ENCODE results near the gene DENND1A.
"Not testable (repeated sequence)": the region's sequence is repeated elsewhere in the genome, so short reads cannot be mapped to it uniquely, and the experiment has no call there.

DENND1A gene

DNA sequence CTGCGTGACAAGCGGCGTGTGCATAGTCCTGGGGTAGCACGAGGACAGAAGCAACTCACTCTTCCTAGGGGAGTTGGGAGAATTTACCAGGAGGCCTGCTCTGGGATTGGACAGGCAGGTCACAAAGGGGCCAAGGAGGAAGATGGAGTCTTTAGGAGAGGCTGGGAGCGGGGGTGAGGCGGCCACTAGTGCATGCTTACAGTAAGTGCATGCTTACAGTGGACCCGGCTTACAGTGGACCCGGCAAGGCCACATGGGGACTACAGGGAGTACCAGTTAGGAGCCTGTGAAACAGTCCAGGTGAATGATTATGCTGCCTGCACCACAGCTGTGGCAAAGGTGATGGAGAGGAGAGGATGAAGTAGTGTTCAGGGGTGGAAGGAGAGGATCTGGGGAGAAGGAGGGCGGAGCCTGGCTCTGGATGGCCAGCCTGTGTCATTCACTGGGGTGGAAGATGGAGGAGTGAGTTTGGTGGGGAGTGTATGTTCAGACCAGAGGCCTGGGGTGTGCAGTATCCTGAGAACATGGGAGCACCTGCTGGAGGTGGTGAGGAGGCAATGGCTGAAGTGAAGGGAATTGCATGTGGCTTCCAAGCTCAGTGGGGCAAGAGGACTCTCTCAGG lies 495.2 kb downstream of the DENND1A start:
- Histone ChIP-seq H3K14ac (ENCODE audit: low read length) (peak overlapping the region; percentile 97), H3K4ac (ENCODE audit: low read length) (no peak overlapping the region), H2BK5ac (ENCODE audit: low read length) (peak overlapping the region; percentile 62), H2BK15ac (ENCODE audit: low read length) (peak overlapping the region; percentile 40), H2AK5ac (ENCODE audit: low read depth, low read length) (peak overlapping the region; percentile 41), H3K4me3 (ENCODE audit: low read length in 2 of 2) (no peak overlapping the region), H3K4me2 (ENCODE audit: insufficient read depth, low read length, poor library complexity, severe bottlenecking) (no peak overlapping the region), H3K79me1 (ENCODE audit: low read depth, low read length) (no peaks in the 10 kb centered on the region), H3K27ac (replicated peaks; ENCODE audit: low read length) (no peak overlapping the region), H3K27me3 (ENCODE audit: control insufficient read depth in 3 of 3, insufficient read depth in 3 of 3, low read depth in 1 of 3, low read length in 3 of 3) (no peaks in the 10 kb centered on the region), H2BK120ac (ENCODE audit: low read depth, low read length) (no peak overlapping the region), H3K4me1 (ENCODE audit: control insufficient read depth in 2 of 2, insufficient read depth in 1 of 2, low read depth in 1 of 2, low read length in 2 of 2) (peaks cover 29 to 40% of the 10 kb centered on the region in 2 donors), H3K9me3 (replicated peaks in 1 of 2; ENCODE audit: control insufficient read depth in 2 of 2, insufficient read depth in 1 of 2, low read depth in 1 of 2, low read length in 2 of 2) (no peaks in the 10 kb centered on the region), H3K9ac (ENCODE audit: low read depth, low read length, poor library complexity) (no peak overlapping the region), H4K91ac (ENCODE audit: low read depth, low read length, poor library complexity) (peak overlapping the region; percentile 59), H3K23ac (ENCODE audit: low read depth, low read length, poor library complexity) (no peak overlapping the region), H3K18ac (ENCODE audit: low read length) (peak overlapping the region; percentile 83), H4K8ac (ENCODE audit: low read depth, low read length) (no peak overlapping the region), H2AFZ (ENCODE audit: low read length) (peak overlapping the region; percentile 41), H3K36me3 (replicated peaks in 1 of 2; ENCODE audit: control insufficient read depth in 2 of 2, insufficient read depth in 2 of 2, low read length in 2 of 2) (peaks cover 0 to 2% of the 10 kb centered on the region in 2 donors), H2BK12ac (ENCODE audit: low read length) (peak overlapping the region; percentile 91)
- no CpG with 5 or more reads among the region's 9 CpGs for WGBS, 2 donors (ENCODE audit: extremely low coverage in 2 of 2, insufficient read length in 2 of 2, insufficient replicate concordance in 1 of 2)
- no peak for DNase-seq (ENCODE audit: low spot score)

- H3K14ac ChIP-seq (ENCODE audit: low read length), result no peak overlapping the region
- H3K4me2 ChIP-seq (ENCODE audit: insufficient read depth, low read length, poor library complexity, severe bottlenecking), result no peak overlapping the region
- H3K4me1 ChIP-seq (ENCODE audit: control insufficient read depth in 2 of 2, insufficient read depth in 1 of 2, low read depth in 1 of 2, low read length in 2 of 2), result peaks cover 21 to 22% of the 10 kb centered on the region in 2 donors
- H2AK5ac ChIP-seq (ENCODE audit: low read depth, low read length), result peak overlapping the region; percentile 51
- no peaks in the 10 kb centered on the region for H3K9me3 ChIP-seq (replicated peaks in 1 of 2; ENCODE audit: control insufficient read depth in 2 of 2, insufficient read depth in 1 of 2, low read depth in 1 of 2, low read length in 2 of 2)
- H4K8ac ChIP-seq (ENCODE audit: low read depth, low read length), result no peak overlapping the region
- no peaks in the 10 kb centered on the region for H3K79me1 ChIP-seq (ENCODE audit: low read depth, low read length)
- no peak overlapping the region for H2BK12ac ChIP-seq (ENCODE audit: low read length)
- peak overlapping the region; percentile 51 for H3K9ac ChIP-seq (ENCODE audit: low read depth, low read length, poor library complexity)
- H3K27me3 ChIP-seq (ENCODE audit: control insufficient read depth in 3 of 3, insufficient read depth in 3 of 3, low read depth in 1 of 3, low read length in 3 of 3), result no peaks in the 10 kb centered on the region
- no peak overlapping the region for H3K4ac ChIP-seq (ENCODE audit: low read length)
- no CpG with 5 or more reads among the region's 22 CpGs for WGBS, 2 donors (ENCODE audit: extremely low coverage in 2 of 2, insufficient read length in 2 of 2, insufficient replicate concordance in 1 of 2)
- H2AFZ ChIP-seq (ENCODE audit: low read length), result no peak overlapping the region
- no peak overlapping the region for H3K4me3 ChIP-seq (ENCODE audit: low read length in 2 of 2)
- no peak for DNase-seq (ENCODE audit: low spot score)
- H2BK5ac ChIP-seq (ENCODE audit: low read length), result no peak overlapping the region
- peak overlapping the region; percentile 54 for H3K18ac ChIP-seq (ENCODE audit: low read length)
- peak overlapping the region; percentile 17 for H3K23ac ChIP-seq (ENCODE audit: low read depth, low read length, poor library complexity)
- no peak overlapping the region for H4K91ac ChIP-seq (ENCODE audit: low read depth, low read length, poor library complexity)
- no peak overlapping the region for H2BK120ac ChIP-seq (ENCODE audit: low read depth, low read length)
- peak overlapping the region; percentile 27 for H2BK15ac ChIP-seq (ENCODE audit: low read length)
- no peak overlapping the region for H3K27ac ChIP-seq (replicated peaks; ENCODE audit: low read length)
- peaks cover 0 to 2% of the 10 kb centered on the region in 2 donors for H3K36me3 ChIP-seq (replicated peaks in 1 of 2; ENCODE audit: control insufficient read depth in 2 of 2, insufficient read depth in 2 of 2, low read length in 2 of 2)
These were observed 497.3 kb downstream of the DENND1A start for GRCh38 chr9:123432331-123433236.

DNA sequence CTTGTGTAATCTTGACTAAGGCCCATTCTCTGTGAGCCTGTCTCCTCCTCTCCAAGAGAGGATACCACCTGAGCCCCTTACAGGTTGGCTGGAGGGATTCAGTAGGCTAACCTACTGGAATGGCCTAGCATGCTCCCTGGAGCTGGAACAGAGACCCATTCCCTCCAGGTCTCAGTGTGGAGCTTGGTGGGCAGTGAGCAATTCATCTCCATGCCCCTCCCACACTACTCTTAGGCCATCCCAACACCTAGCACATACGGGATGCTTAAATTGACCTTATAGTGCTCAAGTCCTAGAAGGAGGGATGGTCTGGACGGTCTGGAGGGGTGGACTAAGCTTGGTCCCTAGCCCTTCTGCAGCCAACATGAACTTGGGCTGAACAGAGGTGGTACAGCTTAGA lies 498.3 kb downstream of the DENND1A start:
- Histone ChIP-seq H3K9ac (ENCODE audit: low read depth, low read length, poor library complexity) (peak overlapping the region; percentile 36), H2BK120ac (ENCODE audit: low read depth, low read length) (no peak overlapping the region), H2AK5ac (ENCODE audit: low read depth, low read length) (no peak overlapping the region), H3K9me3 (replicated peaks in 1 of 2; ENCODE audit: control insufficient read depth in 2 of 2, insufficient read depth in 1 of 2, low read depth in 1 of 2, low read length in 2 of 2) (no peaks in the 10 kb centered on the region), H3K36me3 (replicated peaks in 1 of 2; ENCODE audit: control insufficient read depth in 2 of 2, insufficient read depth in 2 of 2, low read length in 2 of 2) (peaks cover 0 to 2% of the 10 kb centered on the region in 2 donors), H3K18ac (ENCODE audit: low read length) (no peak overlapping the region), H3K4me2 (ENCODE audit: insufficient read depth, low read length, poor library complexity, severe bottlenecking) (no peak overlapping the region), H2BK5ac (ENCODE audit: low read length) (no peak overlapping the region), H4K8ac (ENCODE audit: low read depth, low read length) (no peak overlapping the region), H3K79me1 (ENCODE audit: low read depth, low read length) (no peaks in the 10 kb centered on the region), H3K27ac (replicated peaks; ENCODE audit: low read length) (no peak overlapping the region), H2AFZ (ENCODE audit: low read length) (no peak overlapping the region), H4K91ac (ENCODE audit: low read depth, low read length, poor library complexity) (no peak overlapping the region), H3K27me3 (ENCODE audit: control insufficient read depth in 3 of 3, insufficient read depth in 3 of 3, low read depth in 1 of 3, low read length in 3 of 3) (no peaks in the 10 kb centered on the region), H3K4me1 (ENCODE audit: control insufficient read depth in 2 of 2, insufficient read depth in 1 of 2, low read depth in 1 of 2, low read length in 2 of 2) (peaks cover 15% of the 10 kb centered on the region in 2 donors), H3K14ac (ENCODE audit: low read length) (no peak overlapping the region), H2BK12ac (ENCODE audit: low read length) (no peak overlapping the region), H3K23ac (ENCODE audit: low read depth, low read length, poor library complexity) (peak overlapping the region; percentile 8), H3K4me3 (ENCODE audit: low read length in 2 of 2) (no peak overlapping the region), H3K4ac (ENCODE audit: low read length) (no peak overlapping the region), H2BK15ac (ENCODE audit: low read length) (no peak overlapping the region)
- no CpG with 5 or more reads among the region's 2 CpGs for WGBS, 2 donors (ENCODE audit: extremely low coverage in 2 of 2, insufficient read length in 2 of 2, insufficient replicate concordance in 1 of 2)
- DNase-seq (ENCODE audit: low spot score), result no peak

- not testable (repeated sequence) for H3K4me1 ChIP-seq (ENCODE audit: control insufficient read depth in 2 of 2, insufficient read depth in 1 of 2, low read depth in 1 of 2, low read length in 2 of 2); H3K18ac ChIP-seq (ENCODE audit: low read length); H3K27ac ChIP-seq (replicated peaks; ENCODE audit: low read length); H3K36me3 ChIP-seq (replicated peaks in 1 of 2; ENCODE audit: control insufficient read depth in 2 of 2, insufficient read depth in 2 of 2, low read length in 2 of 2); H3K4ac ChIP-seq (ENCODE audit: low read length); H3K23ac ChIP-seq (ENCODE audit: low read depth, low read length, poor library complexity); H2BK5ac ChIP-seq (ENCODE audit: low read length); H3K14ac ChIP-seq (ENCODE audit: low read length); H2AK5ac ChIP-seq (ENCODE audit: low read depth, low read length); H2BK15ac ChIP-seq (ENCODE audit: low read length); H3K27me3 ChIP-seq (ENCODE audit: control insufficient read depth in 3 of 3, insufficient read depth in 3 of 3, low read depth in 1 of 3, low read length in 3 of 3); H3K4me3 ChIP-seq (ENCODE audit: low read length in 2 of 2); H2BK12ac ChIP-seq (ENCODE audit: low read length); H3K79me1 ChIP-seq (ENCODE audit: low read depth, low read length); H3K9me3 ChIP-seq (replicated peaks in 1 of 2; ENCODE audit: control insufficient read depth in 2 of 2, insufficient read depth in 1 of 2, low read depth in 1 of 2, low read length in 2 of 2); H4K91ac ChIP-seq (ENCODE audit: low read depth, low read length, poor library complexity); DNase-seq (ENCODE audit: low spot score); H2AFZ ChIP-seq (ENCODE audit: low read length); H3K9ac ChIP-seq (ENCODE audit: low read depth, low read length, poor library complexity); H3K4me2 ChIP-seq (ENCODE audit: insufficient read depth, low read length, poor library complexity, severe bottlenecking); H2BK120ac ChIP-seq (ENCODE audit: low read depth, low read length); H4K8ac ChIP-seq (ENCODE audit: low read depth, low read length)
- no CpG with 5 or more reads among the region's 1 CpG for WGBS, 2 donors (ENCODE audit: extremely low coverage in 2 of 2, insufficient read length in 2 of 2, insufficient replicate concordance in 1 of 2)
These were observed 501.5 kb downstream of the DENND1A start for GRCh38 chr9:123428450-123428849.

Data from neuronal stem cell (in vitro differentiated cells).